IMR-90 (cell line): ENCODE data around the gene MTUS2. TPM values are rescaled to one million over a fixed set of nuclear protein-coding genes. Genes with fewer than 3 reads are reported as not detected.

Experiments used
- ATAC-seq: fragments of 200-7000 bp; cut with Tn5 transposase; 2 replicates; pipeline ENCODE4 v1.9.1; 2020; ENCODE audit warnings: low read depth, mild to moderate bottlenecking, moderate library complexity
- BruUV-seq: library from RNA; stranded (reverse); fragments of 400-500 nt; replicated peaks from 2 replicates; lab custom pipeline; 2021; lab: Mats Ljungman, UMichigan
- CTCF ChIA-PET: fragments of 300-600 bp; formaldehyde crosslinking; extraction: SDS; loops from one replicate; lab custom pipeline; 2021; ENCODE audit warnings: antibody characterized with exemption; lab: Yijun Ruan, JAX
- POLR2A ChIA-PET: fragments of 300-600 bp; sonication (Branson Sonifier 250); formaldehyde crosslinking; loops from one replicate; lab custom pipeline; 2022; ENCODE audit warnings: antibody characterized with exemption; ENCODE audit not compliant: unreplicated experiment; lab: Charles Lee
- DNase-seq: peaks from one replicate; pipeline ENCODE4 v3.0.0; 2013
- H2AFZ ChIP-seq: replicated peaks from 2 replicates; pipeline ENCODE3; 2013; ENCODE audit warnings: low read length, mild to moderate bottlenecking; ENCODE audit not compliant: poor library complexity
- H2AK5ac ChIP-seq: 2 replicates; pipeline ENCODE4 v1.6.1; 2013; ENCODE audit warnings: low read depth, low read length, inconsistent platforms
- H2AK9ac ChIP-seq: replicated peaks from 2 replicates; pipeline ENCODE3; 2013; ENCODE audit warnings: mild to moderate bottlenecking, low read depth, low read length, moderate library complexity; ENCODE audit not compliant: poor library complexity
- H2BK120ac ChIP-seq: 2 replicates; pipeline ENCODE4 v1.6.1; 2013; ENCODE audit warnings: low read depth, low read length, inconsistent platforms
- H2BK15ac ChIP-seq: 3 replicates; pipeline ENCODE4 v1.6.1; 2013; ENCODE audit warnings: low read depth, low read length, inconsistent platforms
- H2BK20ac ChIP-seq: 2 replicates; pipeline ENCODE4 v1.6.1; 2013; ENCODE audit warnings: low read depth, mild to moderate bottlenecking, inconsistent platforms, low read length, moderate library complexity
- H2BK5ac ChIP-seq: 2 replicates; pipeline ENCODE4 v1.6.1; 2013; ENCODE audit warnings: mild to moderate bottlenecking, low read depth, low read length, inconsistent platforms; ENCODE audit not compliant: poor library complexity, severe bottlenecking
- H3K14ac ChIP-seq: replicated peaks from 2 replicates; pipeline ENCODE4 v1.6.1; 2013; ENCODE audit warnings: low read depth, low read length, inconsistent platforms
- H3K18ac ChIP-seq: 2 replicates; pipeline ENCODE4 v1.6.1; 2013; ENCODE audit warnings: low read depth, low read length, control low read depth
- H3K23ac ChIP-seq: 2 replicates; pipeline ENCODE4 v1.6.1; 2013; ENCODE audit warnings: low read depth, low read length, inconsistent platforms
- H3K27ac ChIP-seq: 2 replicates; pipeline ENCODE4 v1.5.1; 2013; ENCODE audit warnings: mild to moderate bottlenecking, control low read depth, low read length; ENCODE audit not compliant: insufficient read depth
- H3K27me3 ChIP-seq: 2 replicates; pipeline ENCODE4 v1.6.1; 2013; ENCODE audit warnings: low read length; ENCODE audit not compliant: control insufficient read depth, insufficient read depth
- H3K36me3 ChIP-seq: 2 replicates; pipeline ENCODE4 v1.6.1; 2013; ENCODE audit warnings: low read length, mixed read lengths; ENCODE audit not compliant: control insufficient read depth, insufficient read depth
- H3K4ac ChIP-seq: 2 replicates; pipeline ENCODE4 v1.6.1; 2013; ENCODE audit warnings: low read depth, low read length, inconsistent platforms
- H3K4me1 ChIP-seq: 2 replicates; pipeline ENCODE4 v1.6.1; 2013; ENCODE audit warnings: low read length, mixed read lengths; ENCODE audit not compliant: control insufficient read depth, insufficient read depth
- H3K4me2 ChIP-seq: 2 replicates; pipeline ENCODE4 v1.6.1; 2013; ENCODE audit warnings: low read depth, mild to moderate bottlenecking, control low read depth, low read length, moderate library complexity
- H3K4me3 ChIP-seq: 2 replicates; pipeline ENCODE4 v1.5.1; 2013; ENCODE audit warnings: low read depth, mild to moderate bottlenecking, control low read depth, low read length, moderate library complexity; ENCODE audit not compliant: insufficient read depth
- H3K56ac ChIP-seq: 2 replicates; pipeline ENCODE4 v1.6.1; 2013; ENCODE audit warnings: low read length, inconsistent platforms; ENCODE audit not compliant: insufficient read depth; ENCODE audit errors: extremely low read depth
- H3K79me1 ChIP-seq, 2 experiments: 2 replicates each; pipeline ENCODE4 v1.6.1; 2013; ENCODE audit warnings: low read length in 2 of 2, inconsistent platforms in 1 of 2, low read depth in 1 of 2
- H3K9ac ChIP-seq: 2 replicates; pipeline ENCODE4 v1.6.1; 2013; ENCODE audit warnings: low read depth, low read length, control low read depth
- H3K9me1 ChIP-seq: 2 replicates; pipeline ENCODE4 v1.6.1; 2013; ENCODE audit warnings: low read length, inconsistent platforms; ENCODE audit not compliant: insufficient read depth
- H3K9me3 ChIP-seq: 2 replicates; pipeline ENCODE4 v1.6.1; 2013; ENCODE audit warnings: low read length; ENCODE audit not compliant: control insufficient read depth, insufficient read depth
- H4K20me1 ChIP-seq: 2 replicates; pipeline ENCODE4 v1.6.1; 2013; ENCODE audit warnings: low read length, inconsistent platforms; ENCODE audit not compliant: insufficient read depth
- H4K5ac ChIP-seq: 2 replicates; pipeline ENCODE4 v1.6.1; 2013; ENCODE audit warnings: mild to moderate bottlenecking, low read depth, low read length, control low read depth
- H4K8ac ChIP-seq, 2 experiments: 2 replicates each; pipeline ENCODE4 v1.6.1; 2013; ENCODE audit warnings: low read depth in 2 of 2, low read length in 2 of 2, control low read depth in 1 of 2, inconsistent platforms in 1 of 2
- H4K91ac ChIP-seq: 2 replicates; pipeline ENCODE4 v1.6.1; 2013; ENCODE audit warnings: low read depth, low read length, inconsistent platforms; ENCODE audit not compliant: insufficient read depth
- BHLHE40 ChIP-seq: fragments of 150-350 bp; IDR thresholded peaks from 2 replicates; pipeline ENCODE4 v1.6.1; 2016; ENCODE audit warnings: mild to moderate bottlenecking, low read depth, low read length
- CEBPB ChIP-seq: IDR thresholded peaks from 2 replicates; pipeline ENCODE4 v1.6.1; 2012; ENCODE audit warnings: low read depth, low read length, improper control_type of control experiment
- CHD1 ChIP-seq: IDR thresholded peaks from 2 replicates; pipeline ENCODE4 v1.6.1; 2012; ENCODE audit warnings: low read depth, low read length, improper control_type of control experiment
- CTCF ChIP-seq: conservative IDR thresholded peaks from 2 replicates; pipeline ENCODE4 v1.5.1; 2012; ENCODE audit warnings: mild to moderate bottlenecking, low read depth, low read length, improper control_type of control experiment
- FOS ChIP-seq: fragments of 150-350 bp; IDR thresholded peaks from 2 replicates; pipeline ENCODE4 v1.6.1; 2016; ENCODE audit warnings: low read depth, low read length
- MAFK ChIP-seq: IDR thresholded peaks from 2 replicates; pipeline ENCODE4 v1.6.1; 2012; ENCODE audit warnings: low read depth, low read length, improper control_type of control experiment
- MAZ ChIP-seq: IDR thresholded peaks from 2 replicates; pipeline ENCODE4 v1.6.1; 2012; ENCODE audit warnings: low read depth, mild to moderate bottlenecking, low read length, improper control_type of control experiment, moderate library complexity, borderline replicate concordance
- MXI1 ChIP-seq: IDR thresholded peaks from 2 replicates; pipeline ENCODE4 v1.6.1; 2012; ENCODE audit warnings: low read depth, mild to moderate bottlenecking, low read length, moderate library complexity, borderline replicate concordance
- NFE2L2 ChIP-seq: fragments of 150-350 bp; IDR thresholded peaks from 2 replicates; pipeline ENCODE4 v1.6.1; 2016; ENCODE audit warnings: low read depth, mild to moderate bottlenecking, low read length
- POLR2A ChIP-seq: IDR thresholded peaks from 2 replicates; pipeline ENCODE4 v1.6.1; 2012; ENCODE audit warnings: mild to moderate bottlenecking, low read depth, low read length
- RAD21 ChIP-seq: IDR thresholded peaks from 2 replicates; pipeline ENCODE4 v1.6.1; 2012; ENCODE audit warnings: low read length, improper control_type of control experiment
- RCOR1 ChIP-seq: IDR thresholded peaks from 2 replicates; pipeline ENCODE4 v1.6.1; 2012; ENCODE audit warnings: mild to moderate bottlenecking, low read length, improper control_type of control experiment; ENCODE audit not compliant: insufficient replicate concordance
- RFX5 ChIP-seq: IDR thresholded peaks from 2 replicates; pipeline ENCODE4 v1.8.0; 2012; ENCODE audit warnings: low read depth, mild to moderate bottlenecking, low read length, moderate library complexity
- SMC3 ChIP-seq: fragments of 150-350 bp; IDR thresholded peaks from 2 replicates; pipeline ENCODE4 v1.6.1; 2016; ENCODE audit warnings: low read depth, mild to moderate bottlenecking, antibody characterized with exemption, low read length, moderate library complexity
- WGBS, 2 experiments: methylation state at CpG; one replicate each; pipeline versions ENCODE4 v1.1.5 to v1.1.7; 2013; ENCODE audit warnings: missing lambda C conversion rate in 2 of 2; ENCODE audit not compliant: insufficient read length in 1 of 2; ENCODE audit errors: extremely low coverage in 2 of 2; 5-methylcytosine and 5-hydroxymethylcytosine counted together
- dilution Hi-C: fragments of 300-500 bp; cut with HindIII; formaldehyde crosslinking; loops from one replicate; pipeline ENCODE4 v1.14.3; 2018; ENCODE audit warnings: low sequenced_read_pairs; ENCODE audit not compliant: unreplicated experiment
- in situ Hi-C: fragments of 300-500 bp; cut with MboI; formaldehyde crosslinking; loops from 3 replicates; pipeline ENCODE4 v1.14.3; 2019; ENCODE audit warnings: low sequenced_read_pairs, inconsistent platforms, mixed read lengths
- intact Hi-C: fragments of 100-400 bp; cut with micrococcal nuclease; formaldehyde crosslinking; loops from 2 replicates; pipeline ENCODE4 v1.10.0; 2022
- polyA plus RNA-seq, 3 experiments: library from polyadenylated mRNA; depleted of rRNA; stranded (reverse); fragments of >200 nt; gene quantifications; 2 replicates each; pipeline ENCODE4 v1.2.3, GENCODE V29; 2012; ENCODE audit warnings: low replicate concordance in 1 of 3
- total RNA-seq: library from RNA; depleted of rRNA; stranded (reverse); fragments of >200 nt; gene quantifications from 2 replicates; pipeline ENCODE4 v1.2.3, GENCODE V29; 2012
- TF ChIP-seq, protein P1 (sequence below): fragments of 150-350 bp; IDR thresholded peaks from 2 replicates; pipeline ENCODE4 v1.6.1; 2017; ENCODE audit warnings: mild to moderate bottlenecking, antibody characterized with exemption, low read length, low read depth
- TF ChIP-seq, protein P2 (sequence below): fragments of 150-350 bp; IDR thresholded peaks from 2 replicates; pipeline ENCODE4 v1.6.1; 2016; ENCODE audit warnings: low read depth, mild to moderate bottlenecking, low read length, moderate library complexity, borderline replicate concordance

The MTUS2 gene
- total and polyA plus RNA-seq, 2 of the 4 experiments (the other 2 are of a cell fraction) = under 0.01 to 0.02 TPM

DNA sequence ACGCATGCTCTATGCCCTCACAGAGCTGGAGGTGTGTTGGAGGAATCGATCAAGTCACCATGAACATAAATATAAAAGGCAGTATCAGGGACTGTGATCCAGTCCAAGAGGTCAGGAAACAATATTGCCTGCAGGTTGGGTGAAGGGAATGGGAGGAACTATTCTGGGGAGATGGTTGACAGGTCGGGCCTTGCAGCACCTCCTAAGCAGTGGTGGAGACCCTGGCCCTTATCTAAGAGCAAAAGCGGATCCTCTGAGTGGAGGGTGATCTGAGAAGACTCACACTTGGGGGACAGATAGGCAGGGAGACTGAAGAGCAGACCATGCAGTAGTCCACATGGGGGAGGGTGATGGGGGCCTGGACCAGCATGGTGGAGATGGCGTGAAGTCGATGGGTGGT, 561.9 kb downstream of the MTUS2 start:
- Histone ChIP-seq H4K5ac (no peak overlapping the region), H3K9me1 (no peaks in the 10 kb centered on the region), H3K36me3 (no peaks in the 10 kb centered on the region), H2BK15ac (no peak overlapping the region), H3K4me1 (no peaks in the 10 kb centered on the region), H3K18ac (no peak overlapping the region), H3K23ac (no peak overlapping the region), H3K4me3 (no peak overlapping the region), H3K9ac (no peak overlapping the region), H2AK9ac (no peak overlapping the region), H2BK20ac (no peak overlapping the region), H3K27ac (no peak overlapping the region), H3K4me2 (no peak overlapping the region), H2AK5ac (no peak overlapping the region), H2AFZ (no peak overlapping the region), H3K79me1 (no peaks in the 10 kb centered on the region), H3K4ac (no peak overlapping the region), H3K27me3 (peaks cover 1% of the 10 kb centered on the region), H3K14ac (no peak overlapping the region), H3K56ac (no peak overlapping the region), H2BK5ac (no peak overlapping the region), H3K9me3 (no peaks in the 10 kb centered on the region), H2BK120ac (no peak overlapping the region), H4K91ac (no peak overlapping the region), H4K20me1 (no peaks in the 10 kb centered on the region), H4K8ac (no peak overlapping the region)
- in situ Hi-C loops = no loop called here
- dilution Hi-C loops = no loop called here
- POLR2A ChIA-PET = no interaction called here
- DNase-seq (no peak), ATAC-seq (no peak)
- BruUV-seq = no TSS peak
- CTCF ChIA-PET = no interaction called here
- WGBS, 2 experiments = 54 to 100% methylated on average over 1 to 6 of the region's 6 CpGs
- TF ChIP-seq CTCF = no peak
- no peak for TF ChIP-seq MAZ
- no peak for TF ChIP-seq MAFK
- TF ChIP-seq BHLHE40 = no peak
- TF ChIP-seq RCOR1 = no peak
- no peak for TF ChIP-seq CHD1
- TF ChIP-seq NFE2L2 = no peak
- no peak for TF ChIP-seq RAD21
- no peak for TF ChIP-seq MXI1
- TF ChIP-seq SMC3 = no peak
- no peak for TF ChIP-seq POLR2A
- no peak for TF ChIP-seq FOS
- TF ChIP-seq, protein P1, sequence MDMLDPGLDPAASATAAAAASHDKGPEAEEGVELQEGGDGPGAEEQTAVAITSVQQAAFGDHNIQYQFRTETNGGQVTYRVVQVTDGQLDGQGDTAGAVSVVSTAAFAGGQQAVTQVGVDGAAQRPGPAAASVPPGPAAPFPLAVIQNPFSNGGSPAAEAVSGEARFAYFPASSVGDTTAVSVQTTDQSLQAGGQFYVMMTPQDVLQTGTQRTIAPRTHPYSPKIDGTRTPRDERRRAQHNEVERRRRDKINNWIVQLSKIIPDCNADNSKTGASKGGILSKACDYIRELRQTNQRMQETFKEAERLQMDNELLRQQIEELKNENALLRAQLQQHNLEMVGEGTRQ = no peak
- TF ChIP-seq, protein P2, sequence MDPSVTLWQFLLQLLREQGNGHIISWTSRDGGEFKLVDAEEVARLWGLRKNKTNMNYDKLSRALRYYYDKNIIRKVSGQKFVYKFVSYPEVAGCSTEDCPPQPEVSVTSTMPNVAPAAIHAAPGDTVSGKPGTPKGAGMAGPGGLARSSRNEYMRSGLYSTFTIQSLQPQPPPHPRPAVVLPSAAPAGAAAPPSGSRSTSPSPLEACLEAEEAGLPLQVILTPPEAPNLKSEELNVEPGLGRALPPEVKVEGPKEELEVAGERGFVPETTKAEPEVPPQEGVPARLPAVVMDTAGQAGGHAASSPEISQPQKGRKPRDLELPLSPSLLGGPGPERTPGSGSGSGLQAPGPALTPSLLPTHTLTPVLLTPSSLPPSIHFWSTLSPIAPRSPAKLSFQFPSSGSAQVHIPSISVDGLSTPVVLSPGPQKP = no peak
- TF ChIP-seq RFX5 = no peak
- no peak for TF ChIP-seq CEBPB
- intact Hi-C loops = no loop called here
